Common myeloid progenitor, CD34-positive (primary cell): ENCODE data around the gene DAB2.
"Not testable (repeated sequence)": the region's sequence is repeated elsewhere in the genome, so short reads cannot be mapped to it uniquely, and the experiment has no call there.

Experiments used
- CTCF ChIA-PET: fragments of 350-600 bp; sonication (Branson Sonifier 250); formaldehyde crosslinking; loops from one replicate; lab custom pipeline; 2021; ENCODE audit warnings: antibody characterized with exemption; lab: Charles Lee
- POLR2A ChIA-PET: fragments of 350-600 bp; sonication (Branson Sonifier 250); formaldehyde crosslinking; loops from one replicate; lab custom pipeline; 2021; ENCODE audit warnings: antibody characterized with exemption; lab: Charles Lee
- DNase-seq, 3 donors: peaks; one replicate each; pipeline versions ENCODE4 v3.0.0 to v3.0.0-alpha.2; 2013
- H3K27ac ChIP-seq, 2 experiments: 1 replicate in 1 of 2; 2 replicates in 1 of 2; pipeline ENCODE4 v1.7.0; 2013; ENCODE audit warnings: inconsistent platforms in 2 of 2, low read length in 2 of 2, mild to moderate bottlenecking in 2 of 2, low read depth in 1 of 2, moderate library complexity in 1 of 2; ENCODE audit not compliant: severe bottlenecking in 2 of 2, insufficient read depth in 1 of 2, poor library complexity in 1 of 2
- H3K27me3 ChIP-seq, 5 experiments: replicated peaks in 2 of 5; 1 replicate in 3 of 5; 2 replicates in 2 of 5; pipeline versions ENCODE4 v1.6.1 to v1.7.0; 2013; ENCODE audit warnings: low read length in 4 of 5, mild to moderate bottlenecking in 2 of 5, moderate library complexity in 2 of 5, inconsistent platforms in 1 of 5; ENCODE audit not compliant: insufficient read depth in 5 of 5, control insufficient read depth in 4 of 5
- H3K36me3 ChIP-seq, 4 experiments: 1 replicate in 2 of 4; 2 replicates in 2 of 4; pipeline versions ENCODE4 v1.6.1 to v1.7.0; 2013; ENCODE audit warnings: low read length in 3 of 4, control low read depth in 1 of 4, mild to moderate bottlenecking in 1 of 4; ENCODE audit not compliant: control insufficient read depth in 4 of 4, insufficient read depth in 4 of 4
- H3K4me1 ChIP-seq, 4 experiments: 1 replicate in 3 of 4; 2 replicates in 1 of 4; pipeline versions ENCODE4 v1.6.1 to v1.7.1; 2013; ENCODE audit warnings: low read length in 3 of 4, mild to moderate bottlenecking in 3 of 4, control low read depth in 1 of 4, inconsistent platforms in 1 of 4, moderate library complexity in 1 of 4; ENCODE audit not compliant: control insufficient read depth in 4 of 4, insufficient read depth in 4 of 4; ENCODE audit errors: control extremely low read depth in 1 of 4
- H3K4me3 ChIP-seq, 7 experiments: 1 replicate in 4 of 7; 2 replicates in 3 of 7; pipeline versions ENCODE4 v1.5.1 to v1.7.0; 2013; ENCODE audit warnings: mild to moderate bottlenecking in 7 of 7, low read length in 6 of 7, moderate library complexity in 6 of 7, inconsistent platforms in 2 of 7, low read depth in 2 of 7, control low read depth in 1 of 7; ENCODE audit not compliant: insufficient read depth in 4 of 7, control insufficient read depth in 1 of 7; ENCODE audit errors: extremely low read depth in 1 of 7
- H3K9me3 ChIP-seq, 5 experiments: 1 replicate in 4 of 5; 2 replicates in 1 of 5; pipeline versions ENCODE4 v1.6.1 to v1.7.1; 2013; ENCODE audit warnings: low read length in 4 of 5, mild to moderate bottlenecking in 2 of 5, inconsistent platforms in 1 of 5, low read depth in 1 of 5, moderate library complexity in 1 of 5; ENCODE audit not compliant: control insufficient read depth in 4 of 5, insufficient read depth in 2 of 5; ENCODE audit errors: control extremely low read depth in 1 of 5
- WGBS: methylation state at CpG from one replicate; pipeline ENCODE4 v1.1.5; 2013; ENCODE audit not compliant: insufficient coverage; 5-methylcytosine and 5-hydroxymethylcytosine counted together

DAB2 gene

GRCh38 chr5:39341896-39342295 lies 82.9 kb downstream of the DAB2 start:
- Histone ChIP-seq H3K9me3 (no peaks in the 10 kb centered on the region), H3K4me1 (no peaks in the 10 kb centered on the region), H3K4me3 (no peak overlapping the region), H3K27ac (no peak overlapping the region), H3K36me3 (no peaks in the 10 kb centered on the region), H3K27me3 (no peaks in the 10 kb centered on the region)
- POLR2A ChIA-PET, result no interaction called here
- CTCF ChIA-PET, result no interaction called here
- DNase-seq, result no peak
- no CpG with 5 or more reads among the region's 1 CpG for WGBS

- Histone ChIP-seq H3K27ac (no peak overlapping the region), H3K4me3 (no peak overlapping the region), H3K4me1 (no peaks in the 10 kb centered on the region), H3K9me3 (no peaks in the 10 kb centered on the region), H3K27me3 (no peaks in the 10 kb centered on the region), H3K36me3 (no peaks in the 10 kb centered on the region)
- ChIA-PET POLR2A (no interaction called here), CTCF (no interaction called here)
- no CpG with 5 or more reads among the region's 1 CpG for WGBS
- DNase-seq, result no peak
Measured at GRCh38 chr5:39340506-39340905, 84.3 kb downstream of the DAB2 start.

DNA sequence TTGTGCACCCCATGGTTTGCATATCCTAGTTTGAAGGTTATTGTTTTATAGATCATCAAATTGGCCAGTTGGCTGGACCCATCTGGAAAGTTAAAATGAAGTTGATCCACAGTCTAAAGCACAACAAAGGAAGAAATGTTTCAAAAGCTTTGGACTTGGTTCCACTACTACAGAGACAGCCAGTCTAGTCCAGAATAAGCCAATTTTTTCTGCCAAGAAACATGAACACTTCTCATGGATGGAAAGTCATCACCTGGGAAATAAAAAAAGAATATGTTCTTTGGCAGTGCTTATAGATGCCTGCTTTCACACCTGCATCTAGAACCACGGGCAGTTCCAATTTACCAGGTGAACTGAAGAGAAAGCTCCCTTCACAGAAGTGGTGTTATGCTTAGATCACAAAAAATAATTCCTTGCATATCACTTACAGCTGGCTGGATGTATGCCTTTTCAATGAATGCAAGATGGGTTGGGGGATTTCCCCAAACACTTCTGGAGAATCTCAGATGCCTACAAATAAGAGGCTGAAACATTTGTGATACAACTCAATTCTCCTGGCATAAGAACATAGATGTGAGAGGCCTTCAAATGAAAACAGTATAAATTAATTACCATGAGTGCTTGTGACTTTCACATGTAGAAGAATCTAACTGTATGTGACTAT lies 87.4 kb downstream of the DAB2 start:
- POLR2A ChIA-PET, result no interaction called here
- Histone ChIP-seq H3K4me3 (no peak overlapping the region), H3K27ac (no peak overlapping the region), H3K9me3 (no peaks in the 10 kb centered on the region), H3K36me3 (no peaks in the 10 kb centered on the region), H3K4me1 (no peaks in the 10 kb centered on the region), H3K27me3 (no peaks in the 10 kb centered on the region)
- WGBS, result no CpG with 5 or more reads among the region's 1 CpG
- CTCF ChIA-PET, result no interaction called here
- DNase-seq, result no peak

GRCh38 chr5:39334296-39334695 lies 90.5 kb downstream of the DAB2 start:
- H3K4me3 ChIP-seq, CTCF ChIA-PET, H3K4me1 ChIP-seq, DNase-seq, H3K27me3 ChIP-seq, H3K9me3 ChIP-seq, POLR2A ChIA-PET, H3K36me3 ChIP-seq, H3K27ac ChIP-seq: not testable (repeated sequence)
- no CpG with 5 or more reads among the region's 27 CpGs for WGBS

GRCh38 chr5:39333104-39333503 lies 91.7 kb downstream of the DAB2 start:
- no peaks in the 10 kb centered on the region for H3K27me3 ChIP-seq
- no peak for DNase-seq
- ChIA-PET CTCF (no interaction called here), POLR2A (no interaction called here)
- H3K9me3 ChIP-seq, result no peaks in the 10 kb centered on the region
- H3K4me1 ChIP-seq, result no peaks in the 10 kb centered on the region
- H3K4me3 ChIP-seq, result no peak overlapping the region
- 100% methylated on average over 1 of the region's 1 CpG for WGBS
- no peaks in the 10 kb centered on the region for H3K36me3 ChIP-seq
- H3K27ac ChIP-seq, result no peak overlapping the region

DNA sequence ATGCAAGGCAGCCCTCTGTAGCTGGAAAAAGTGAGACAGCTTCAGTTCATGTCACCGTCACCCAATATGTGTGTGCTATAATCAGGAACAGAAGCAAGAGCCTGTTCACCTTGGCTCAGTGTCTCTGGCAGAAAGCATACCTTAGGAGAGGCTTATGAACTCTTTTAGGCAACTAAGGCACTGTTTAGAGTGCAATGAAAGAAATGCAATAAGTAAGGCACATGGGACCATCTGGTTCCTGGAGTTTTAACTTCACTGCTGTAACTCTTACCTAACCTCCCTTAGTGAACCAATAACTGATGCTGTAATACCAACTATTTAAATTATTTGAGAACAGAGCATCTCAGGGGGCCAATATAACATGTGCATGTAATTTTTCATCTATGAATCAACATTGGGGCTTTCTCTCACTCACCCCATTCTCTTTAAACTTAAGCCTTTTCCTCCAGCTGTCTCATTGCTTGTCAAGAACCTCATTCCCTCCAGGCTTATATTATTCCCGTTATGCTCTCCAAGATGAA lies 92.9 kb downstream of the DAB2 start:
- ChIA-PET POLR2A (no interaction called here), CTCF (no interaction called here)
- H3K36me3 ChIP-seq, result no peaks in the 10 kb centered on the region
- H3K4me3 ChIP-seq, result no peak overlapping the region
- H3K27ac ChIP-seq, result no peak overlapping the region
- no peaks in the 10 kb centered on the region for H3K9me3 ChIP-seq
- no peak for DNase-seq
- 100% methylated on average over 1 of the region's 2 CpGs for WGBS
- no peaks in the 10 kb centered on the region for H3K4me1 ChIP-seq
- peaks cover 0 to 2% (median 0%) of the 10 kb centered on the region in 5 experiments for H3K27me3 ChIP-seq

GRCh38 chr5:39328731-39329130 lies 96.0 kb downstream of the DAB2 start:
- DNase-seq, result no peak
- CTCF ChIA-PET, result interaction anchor here (1.5 kb wide), 1 partner anchor 9 kb away, joined by 3 read pairs; no protein-coding TSS in a partner anchor
- H3K36me3 ChIP-seq, result no peaks in the 10 kb centered on the region
- no peak overlapping the region for H3K4me3 ChIP-seq
- H3K27ac ChIP-seq, result no peak overlapping the region
- WGBS, result no CpG with 5 or more reads among the region's 1 CpG
- POLR2A ChIA-PET, result no interaction called here
- H3K4me1 ChIP-seq, result no peaks in the 10 kb centered on the region
- peaks cover 0 to 2% (median 0%) of the 10 kb centered on the region in 5 experiments for H3K27me3 ChIP-seq
- peaks cover 0 to 1% (median 0%) of the 10 kb centered on the region in 5 experiments for H3K9me3 ChIP-seq
